K562 (cell line): ENCODE results near the gene SEPHS2. TPM values are rescaled to one million over a fixed set of nuclear protein-coding genes. Genes with fewer than 3 reads are reported as not detected.

Experiments used
- CBFA2T3 ChIP-seq: fragments of 450-650 bp; IDR thresholded peaks from 2 replicates; pipeline ENCODE4 v1.6.1; 2017
- CBX2 ChIP-seq: fragments of 200-600 bp; sonication (generic); IDR thresholded peaks from one replicate; pipeline ENCODE4 v1.6.1; 2012; ENCODE audit warnings: mild to moderate bottlenecking, low read length, inconsistent platforms; ENCODE audit not compliant: insufficient read depth, poor library complexity, severe bottlenecking
- CC2D1A ChIP-seq: fragments of 450-650 bp; IDR thresholded peaks from 2 replicates; pipeline ENCODE4 v1.6.1; 2017; ENCODE audit warnings: mild to moderate bottlenecking
- CREM ChIP-seq: IDR thresholded peaks from 2 replicates; pipeline ENCODE4 v1.6.1; 2014; ENCODE audit warnings: antibody characterized with exemption, low read depth
- DMBX1 ChIP-seq: fragments of 250-450 bp; sonication (Bioruptor Pico); IDR thresholded peaks from 2 replicates; pipeline ENCODE4 v1.8.0; 2022; ENCODE audit warnings: inconsistent platforms, mild to moderate bottlenecking, moderate library complexity, borderline replicate concordance
- DNMT1 ChIP-seq: fragments of 450-650 bp; IDR thresholded peaks from 2 replicates; pipeline ENCODE4 v1.6.1; 2016; ENCODE audit warnings: antibody characterized with exemption, mild to moderate bottlenecking
- FOSL1 ChIP-seq: fragments of 200-800 bp; sonication (Bioruptor generic); conservative IDR thresholded peaks from 2 replicates; pipeline ENCODE4 v1.6.1; 2016; ENCODE audit warnings: missing genetic modification characterization, missing compliant biosample characterization
- GABPA ChIP-seq: fragments of 200-800 bp; sonication (Bioruptor generic); conservative IDR thresholded peaks from 2 replicates; pipeline ENCODE4 v1.6.1; 2016; ENCODE audit warnings: low read depth, missing genetic modification characterization, missing compliant biosample characterization
- JUN ChIP-seq, 2 experiments: sonication (generic) in 1 of 2; formaldehyde crosslinking in 1 of 2; IDR thresholded peaks; 2 replicates each; pipeline versions ENCODE4 v1.6.1 to v1.8.0; 2012 to 2022; ENCODE audit warnings: borderline replicate concordance in 2 of 2, mild to moderate bottlenecking in 2 of 2, improper control_type of control experiment in 1 of 2, low read depth in 1 of 2, low read length in 1 of 2, missing genetic modification reagents in 1 of 2
- JUND ChIP-seq, 2 experiments: IDR thresholded peaks; 2 replicates in 1 of 2; 3 replicates in 1 of 2; pipeline ENCODE4 v1.6.1; 2011; ENCODE audit warnings: borderline replicate concordance in 2 of 2, low read depth in 2 of 2, low read length in 2 of 2, improper control_type of control experiment in 1 of 2, missing biosample characterization in 1 of 2, missing genetic modification characterization in 1 of 2, missing genetic modification reagents in 1 of 2
- PHF8 ChIP-seq: fragments of 200-600 bp; sonication (generic); IDR thresholded peaks from 2 replicates; pipeline ENCODE4 v1.6.1; 2012; ENCODE audit warnings: mixed run types, mild to moderate bottlenecking, inconsistent platforms, low read length, moderate library complexity, borderline replicate concordance
- RCOR1 ChIP-seq, 2 experiments: IDR thresholded peaks; 2 replicates each; pipeline ENCODE4 v1.6.1; 2012; ENCODE audit warnings: low read depth in 2 of 2, low read length in 2 of 2, borderline replicate concordance in 1 of 2, improper control_type of control experiment in 1 of 2
- TAL1 ChIP-seq: fragments of 450-650 bp; IDR thresholded peaks from 2 replicates; pipeline ENCODE4 v1.6.1; 2016; ENCODE audit warnings: mild to moderate bottlenecking
- TBL1XR1 ChIP-seq, 2 experiments: IDR thresholded peaks; 2 replicates each; pipeline ENCODE4 v1.6.1; 2012; ENCODE audit warnings: improper control_type of control experiment in 2 of 2, low read length in 2 of 2, mild to moderate bottlenecking in 1 of 2
- ZNF23 ChIP-seq: fragments of 250-450 bp; sonication (Bioruptor Pico); IDR thresholded peaks from 2 replicates; pipeline ENCODE4 v1.4.0; 2020; ENCODE audit warnings: mild to moderate bottlenecking
- ZNF232 ChIP-seq: sonication (generic); formaldehyde crosslinking; IDR thresholded peaks from 2 replicates; pipeline ENCODE4 v1.8.0; 2022; ENCODE audit warnings: mild to moderate bottlenecking, missing genetic modification reagents
- ZNF445 ChIP-seq: fragments of 250-450 bp; sonication (Bioruptor Pico); IDR thresholded peaks from 2 replicates; pipeline ENCODE4 v1.4.0; 2020; ENCODE audit warnings: low read depth, mild to moderate bottlenecking, moderate library complexity
- polyA plus RNA-seq, 8 experiments: library from polyadenylated mRNA; depleted of rRNA in 4 of 8; stranded (reverse) in 5 of 8; unstranded in 3 of 8; fragments of >200 nt; fragmentation: Nextera tagmentation in 2 of 8; fragmentation: Illumina TruSeq in 1 of 8; extraction: Ambion mirVana in 2 of 8; extraction: Trizol in 1 of 8; gene quantifications; 2 replicates each; pipeline versions ENCODE4 v1.2.1 to v1.2.3, GENCODE V29; 2011 to 2014; ENCODE audit warnings: inconsistent platforms in 1 of 8, missing spikeins in 1 of 8
- total RNA-seq, 7 experiments: library from RNA; depleted of rRNA in 6 of 7; stranded (reverse); fragments of >200 nt in 6 of 7; fragmentation: Illumina TruSeq in 2 of 7; extraction: Trizol in 2 of 7; gene quantifications; 2 replicates each; pipeline versions ENCODE4 v1.2.1 to v1.2.3, GENCODE V29; 2011 to 2021; ENCODE audit warnings: low replicate concordance in 1 of 7
- TF ChIP-seq, protein P1 (sequence below): fragments of 450-650 bp; IDR thresholded peaks from 2 replicates; pipeline ENCODE4 v1.6.1; 2017; ENCODE audit warnings: mild to moderate bottlenecking, moderate library complexity
- TF ChIP-seq, protein P2 (sequence below): fragments of 250-450 bp; sonication (Bioruptor Pico); IDR thresholded peaks from 2 replicates; pipeline ENCODE4 v1.8.0; 2021; ENCODE audit warnings: moderate library complexity, mild to moderate bottlenecking, inconsistent platforms
- TF ChIP-seq, protein P3 (sequence below): fragments of 200-400 bp; formaldehyde crosslinking; IDR thresholded peaks from 2 replicates; pipeline ENCODE4 v1.6.1; 2017; ENCODE audit warnings: mild to moderate bottlenecking, low read depth, low read length, moderate library complexity

SEPHS2 gene
- total and polyA plus RNA-seq, 9 of the 15 experiments (the other 6 are each of a cell fraction or from before 2014, with no cell fraction given) = 20.9 to 90.6 (median 43.4) TPM

DNA sequence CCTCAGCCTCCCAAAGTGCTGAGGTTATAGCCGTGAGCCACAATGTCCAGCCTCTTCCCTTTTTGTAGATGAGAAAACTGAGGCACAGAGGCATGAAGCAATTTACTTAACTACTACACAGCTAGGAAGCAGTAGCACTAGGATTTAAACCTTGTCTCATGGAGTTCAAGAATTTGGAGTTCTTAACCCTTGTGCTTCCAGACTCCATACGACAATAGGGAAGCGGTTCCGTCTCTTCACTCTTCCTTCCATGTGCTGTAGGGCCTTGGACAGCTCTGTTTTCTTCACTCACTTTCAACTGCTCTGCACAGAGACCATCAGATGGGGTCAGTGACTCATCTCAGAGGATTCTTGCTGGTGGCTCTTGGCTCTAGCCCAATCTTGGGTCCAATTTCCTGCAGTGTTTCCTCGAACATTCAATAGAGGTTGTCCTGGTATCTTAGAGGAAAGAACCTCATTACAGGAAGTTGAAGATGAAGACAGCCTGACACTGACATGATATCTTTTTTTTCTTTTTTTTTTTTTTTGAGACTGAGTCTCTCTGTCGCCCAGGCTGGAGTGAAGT, 46.2 kb upstream of the SEPHS2 start (continued):
- TF ChIP-seq, protein P1, sequence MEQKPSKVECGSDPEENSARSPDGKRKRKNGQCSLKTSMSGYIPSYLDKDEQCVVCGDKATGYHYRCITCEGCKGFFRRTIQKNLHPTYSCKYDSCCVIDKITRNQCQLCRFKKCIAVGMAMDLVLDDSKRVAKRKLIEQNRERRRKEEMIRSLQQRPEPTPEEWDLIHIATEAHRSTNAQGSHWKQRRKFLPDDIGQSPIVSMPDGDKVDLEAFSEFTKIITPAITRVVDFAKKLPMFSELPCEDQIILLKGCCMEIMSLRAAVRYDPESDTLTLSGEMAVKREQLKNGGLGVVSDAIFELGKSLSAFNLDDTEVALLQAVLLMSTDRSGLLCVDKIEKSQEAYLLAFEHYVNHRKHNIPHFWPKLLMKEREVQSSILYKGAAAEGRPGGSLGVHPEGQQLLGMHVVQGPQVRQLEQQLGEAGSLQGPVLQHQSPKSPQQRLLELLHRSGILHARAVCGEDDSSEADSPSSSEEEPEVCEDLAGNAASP = no peak
- TF ChIP-seq, protein P2, sequence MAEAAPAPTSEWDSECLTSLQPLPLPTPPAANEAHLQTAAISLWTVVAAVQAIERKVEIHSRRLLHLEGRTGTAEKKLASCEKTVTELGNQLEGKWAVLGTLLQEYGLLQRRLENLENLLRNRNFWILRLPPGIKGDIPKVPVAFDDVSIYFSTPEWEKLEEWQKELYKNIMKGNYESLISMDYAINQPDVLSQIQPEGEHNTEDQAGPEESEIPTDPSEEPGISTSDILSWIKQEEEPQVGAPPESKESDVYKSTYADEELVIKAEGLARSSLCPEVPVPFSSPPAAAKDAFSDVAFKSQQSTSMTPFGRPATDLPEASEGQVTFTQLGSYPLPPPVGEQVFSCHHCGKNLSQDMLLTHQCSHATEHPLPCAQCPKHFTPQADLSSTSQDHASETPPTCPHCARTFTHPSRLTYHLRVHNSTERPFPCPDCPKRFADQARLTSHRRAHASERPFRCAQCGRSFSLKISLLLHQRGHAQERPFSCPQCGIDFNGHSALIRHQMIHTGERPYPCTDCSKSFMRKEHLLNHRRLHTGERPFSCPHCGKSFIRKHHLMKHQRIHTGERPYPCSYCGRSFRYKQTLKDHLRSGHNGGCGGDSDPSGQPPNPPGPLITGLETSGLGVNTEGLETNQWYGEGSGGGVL = no peak
- 0 out of 2 replicates have a peak, but pooled peaks have one; percentile 20 for TF ChIP-seq DMBX1 (CRISPR knock-in tag)
- 0 out of 2 replicates have a peak, but pooled peaks have one; percentile 28 for TF ChIP-seq TAL1
- no peak for TF ChIP-seq ZNF23 (CRISPR knock-in tag)
- TF ChIP-seq CC2D1A = peak; percentile 37; the same call in 1 of the 2 replicates
- TF ChIP-seq CBX2 = no peak
- TF ChIP-seq, protein P3, sequence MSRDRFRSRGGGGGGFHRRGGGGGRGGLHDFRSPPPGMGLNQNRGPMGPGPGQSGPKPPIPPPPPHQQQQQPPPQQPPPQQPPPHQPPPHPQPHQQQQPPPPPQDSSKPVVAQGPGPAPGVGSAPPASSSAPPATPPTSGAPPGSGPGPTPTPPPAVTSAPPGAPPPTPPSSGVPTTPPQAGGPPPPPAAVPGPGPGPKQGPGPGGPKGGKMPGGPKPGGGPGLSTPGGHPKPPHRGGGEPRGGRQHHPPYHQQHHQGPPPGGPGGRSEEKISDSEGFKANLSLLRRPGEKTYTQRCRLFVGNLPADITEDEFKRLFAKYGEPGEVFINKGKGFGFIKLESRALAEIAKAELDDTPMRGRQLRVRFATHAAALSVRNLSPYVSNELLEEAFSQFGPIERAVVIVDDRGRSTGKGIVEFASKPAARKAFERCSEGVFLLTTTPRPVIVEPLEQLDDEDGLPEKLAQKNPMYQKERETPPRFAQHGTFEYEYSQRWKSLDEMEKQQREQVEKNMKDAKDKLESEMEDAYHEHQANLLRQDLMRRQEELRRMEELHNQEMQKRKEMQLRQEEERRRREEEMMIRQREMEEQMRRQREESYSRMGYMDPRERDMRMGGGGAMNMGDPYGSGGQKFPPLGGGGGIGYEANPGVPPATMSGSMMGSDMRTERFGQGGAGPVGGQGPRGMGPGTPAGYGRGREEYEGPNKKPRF = no peak
- peak; percentile 95 for TF ChIP-seq FOSL1 (tag)
- no peak for TF ChIP-seq ZNF445 (CRISPR knock-in tag)
- TF ChIP-seq RCOR1 (IDR thresholded peaks at IDR 0.05; ENCODE audit: borderline replicate concordance in 1 of 2, low read depth in 2 of 2, low read length in 2 of 2) = peak in 1 of 2 experiments; percentile 66; a peak in 1 of 4 replicates
- TF ChIP-seq JUND (IDR thresholded peaks at IDR 0.05; ENCODE audit: borderline replicate concordance, low read depth, low read length) = peak; percentile 96
- TF ChIP-seq JUND (tag; IDR thresholded peaks at IDR 0.05; ENCODE audit: borderline replicate concordance, low read depth, low read length) = peak; percentile 94; the same call in 2 of the 3 replicates
- TF ChIP-seq DNMT1 = no peak
- peak; percentile 60 for TF ChIP-seq CBFA2T3
- peak; percentile 23; the same call in 1 of the 2 replicates for TF ChIP-seq PHF8
- TF ChIP-seq JUN (IDR thresholded peaks at IDR 0.05; ENCODE audit: borderline replicate concordance, low read depth, low read length) = peak; percentile 81; the same call in 1 of the 2 replicates
- no peak for TF ChIP-seq JUN (CRISPR knock-in tag; IDR thresholded peaks at IDR 0.05; ENCODE audit: borderline replicate concordance)
- TF ChIP-seq ZNF232 (CRISPR knock-in tag) = no peak
- peak in 1 of 2 experiments; percentile 71; a peak in 1 of 4 replicates for TF ChIP-seq TBL1XR1 (IDR thresholded peaks at IDR 0.05; ENCODE audit: low read length in 2 of 2)
- TF ChIP-seq GABPA (tag) = peak; percentile 46
- 0 out of 2 replicates have a peak, but pooled peaks have one; percentile 17 for TF ChIP-seq CREM
